Transverse colon (tissue), 4 donors: ENCODE data around the gene TEX26.

Source experiments
- CTCF ChIP-seq, 5 experiments: fragments of 200-600 bp in 3 of 5; fragments of 450-650 bp in 2 of 5; sonication (generic) in 3 of 5; IDR thresholded peaks; 1 replicate in 2 of 5; 2 replicates in 3 of 5; pipeline ENCODE4 v1.5.1; 2016 to 2017; ENCODE audit warnings: antibody characterized with exemption in 5 of 5, inconsistent platforms in 3 of 5, mild to moderate bottlenecking in 2 of 5, moderate library complexity in 1 of 5
- EP300 ChIP-seq: sonication (generic); formaldehyde crosslinking; IDR thresholded peaks from one replicate; pipeline ENCODE4 v1.6.1; 2017; ENCODE audit warnings: antibody characterized with exemption, low read depth
- POLR2A ChIP-seq: fragments of 450-650 bp; IDR thresholded peaks from one replicate; pipeline ENCODE4 v1.6.1; 2016; ENCODE audit warnings: antibody characterized with exemption, mild to moderate bottlenecking, moderate library complexity
- POLR2AphosphoS5 ChIP-seq, 3 donors: sonication (generic); formaldehyde crosslinking; IDR thresholded peaks; one replicate each; pipeline ENCODE4 v1.6.1; 2016; ENCODE audit warnings: antibody characterized with exemption in 3 of 3

DNA sequence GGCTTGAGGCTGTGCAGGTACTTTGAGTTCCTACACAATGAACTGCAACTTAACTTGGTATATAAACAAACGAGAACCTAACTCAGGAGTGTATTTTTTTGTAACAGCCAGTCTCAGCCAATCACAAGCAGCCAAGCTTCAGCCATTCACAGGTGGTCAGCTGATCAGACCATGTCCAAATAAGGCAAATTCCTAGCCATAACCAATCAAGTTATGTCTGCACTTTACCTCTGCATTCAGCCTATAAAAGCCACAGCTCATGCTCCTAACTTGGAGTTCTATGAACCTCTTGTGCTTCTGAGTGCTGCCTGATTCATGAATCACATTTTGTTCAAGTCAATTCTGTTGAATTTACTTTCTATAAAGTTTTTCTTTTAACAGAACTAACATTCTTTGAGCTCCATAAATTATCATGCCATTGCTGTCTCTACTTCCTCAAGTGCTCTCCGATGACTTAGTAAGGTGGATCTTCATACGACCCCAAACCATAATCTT, 43.2 kb upstream of the TEX26 start:
- no peak for TF ChIP-seq POLR2A
- no peak for TF ChIP-seq CTCF (IDR thresholded peaks at IDR 0.05)
- TF ChIP-seq EP300: no peak
- TF ChIP-seq POLR2AphosphoS5 (IDR thresholded peaks at IDR 0.05): no peak
